ENCODE measurements around the gene FDPS. TPM values are rescaled to one million over a fixed set of nuclear protein-coding genes. Genes with fewer than 3 reads are reported as not detected.

The FDPS gene
- total RNA-seq, 1 experiment from 2014 or later = 228 TPM

GRCh38 chr1:155282488-155283091 lies 26.1 kb upstream of the FDPS start:
- no peak overlapping the region for H3K27ac Mint-ChIP-seq (ENCODE audit: unreplicated experiment)
- H3K27me3 Mint-ChIP-seq (ENCODE audit: insufficient read depth, unreplicated experiment) = no peaks in the 10 kb centered on the region
- ChIA-PET CTCF (no interaction called here), POLR2A (no interaction called here)
- no TSS peak for BruUV-seq (replicated peaks)
- Histone ChIP-seq H3K27me3 (replicated peaks; ENCODE audit: control insufficient read depth, insufficient read depth, low read length) (no peaks in the 10 kb centered on the region), H3K4me3 (ENCODE audit: low read depth, low read length) (no peak overlapping the region), H3K36me3 (ENCODE audit: control insufficient read depth, insufficient read depth, low read length) (peaks cover 2% of the 10 kb centered on the region; the same call in 1 of the 2 replicates), H3K9me3 (no peaks in the 10 kb centered on the region), H3K4me1 (peaks cover 4% of the 10 kb centered on the region; the same call in 1 of the 2 replicates)
- H3K4me1 Mint-ChIP-seq (ENCODE audit: low read depth, unreplicated experiment) = peaks cover 7% of the 10 kb centered on the region
- no peak for DNase-seq
- no peak overlapping the region for H3K4me3 Mint-ChIP-seq (ENCODE audit: unreplicated experiment)
- no peak for TF ChIP-seq CTCF (IDR thresholded peaks at IDR 0.05; ENCODE audit: insufficient read depth in 1 of 2, low read depth in 1 of 2, low read length in 1 of 2, severe bottlenecking in 1 of 2, unreplicated experiment in 1 of 2)
- no peaks in the 10 kb centered on the region for H3K9me3 Mint-ChIP-seq (ENCODE audit: unreplicated experiment)
- intact Hi-C loops (cut with micrococcal nuclease; ENCODE audit: unreplicated experiment) = no loop called here
- peaks cover 13% of the 10 kb centered on the region for H3K36me3 Mint-ChIP-seq (ENCODE audit: insufficient read depth, unreplicated experiment)

GRCh38 chr1:155284476-155284875 lies 24.2 kb upstream of the FDPS start:
- no peaks in the 10 kb centered on the region for H3K4me1 Mint-ChIP-seq (ENCODE audit: low read depth, unreplicated experiment)
- no peak overlapping the region for H3K27ac Mint-ChIP-seq (ENCODE audit: unreplicated experiment)
- no TSS peak for BruUV-seq (replicated peaks)
- H3K4me3 ChIP-seq (ENCODE audit: low read depth, low read length) = no peak overlapping the region
- no peak for TF ChIP-seq CTCF (IDR thresholded peaks at IDR 0.05; ENCODE audit: insufficient read depth in 1 of 2, low read depth in 1 of 2, low read length in 1 of 2, severe bottlenecking in 1 of 2, unreplicated experiment in 1 of 2)
- ChIA-PET POLR2A (no interaction called here), CTCF (no interaction called here)
- no peaks in the 10 kb centered on the region for H3K27me3 Mint-ChIP-seq (ENCODE audit: insufficient read depth, unreplicated experiment)
- no peaks in the 10 kb centered on the region for H3K9me3 ChIP-seq
- peaks cover 9% of the 10 kb centered on the region for H3K36me3 Mint-ChIP-seq (ENCODE audit: insufficient read depth, unreplicated experiment)
- DNase-seq = no peak
- intact Hi-C loops (cut with micrococcal nuclease; ENCODE audit: unreplicated experiment) = no loop called here
- H3K36me3 ChIP-seq (ENCODE audit: control insufficient read depth, insufficient read depth, low read length) = peaks cover 2% of the 10 kb centered on the region; the same call in 1 of the 2 replicates
- H3K27me3 ChIP-seq (replicated peaks; ENCODE audit: control insufficient read depth, insufficient read depth, low read length) = no peaks in the 10 kb centered on the region
- no peak overlapping the region for H3K4me3 Mint-ChIP-seq (ENCODE audit: unreplicated experiment)
- no peaks in the 10 kb centered on the region for H3K9me3 Mint-ChIP-seq (ENCODE audit: unreplicated experiment)
- peaks cover 4% of the 10 kb centered on the region; the same call in 1 of the 2 replicates for H3K4me1 ChIP-seq

- ChIA-PET CTCF (no interaction called here), POLR2A (no interaction called here)
- H3K27me3 Mint-ChIP-seq (ENCODE audit: insufficient read depth, unreplicated experiment) = no peaks in the 10 kb centered on the region
- peaks cover 2% of the 10 kb centered on the region; the same call in 1 of the 2 replicates for H3K36me3 ChIP-seq (ENCODE audit: control insufficient read depth, insufficient read depth, low read length)
- BruUV-seq (replicated peaks) = no TSS peak
- H3K36me3 Mint-ChIP-seq (ENCODE audit: insufficient read depth, unreplicated experiment) = peaks cover 7% of the 10 kb centered on the region
- H3K4me1 Mint-ChIP-seq (ENCODE audit: low read depth, unreplicated experiment) = no peaks in the 10 kb centered on the region
- H3K4me1 ChIP-seq = peaks cover 4% of the 10 kb centered on the region; the same call in 1 of the 2 replicates
- no peaks in the 10 kb centered on the region for H3K9me3 Mint-ChIP-seq (ENCODE audit: unreplicated experiment)
- no peak for TF ChIP-seq CTCF (IDR thresholded peaks at IDR 0.05; ENCODE audit: insufficient read depth in 1 of 2, low read depth in 1 of 2, low read length in 1 of 2, severe bottlenecking in 1 of 2, unreplicated experiment in 1 of 2)
- H3K4me3 ChIP-seq (ENCODE audit: low read depth, low read length) = no peak overlapping the region
- intact Hi-C loops (cut with micrococcal nuclease; ENCODE audit: unreplicated experiment) = no loop called here
- no peaks in the 10 kb centered on the region for H3K9me3 ChIP-seq
- H3K27me3 ChIP-seq (replicated peaks; ENCODE audit: control insufficient read depth, insufficient read depth, low read length) = no peaks in the 10 kb centered on the region
- H3K4me3 Mint-ChIP-seq (ENCODE audit: unreplicated experiment) = no peak overlapping the region
- H3K27ac Mint-ChIP-seq (ENCODE audit: unreplicated experiment) = no peak overlapping the region
- no peak for DNase-seq
These were observed 23.6 kb upstream of the FDPS start for GRCh38 chr1:155285063-155285462.
